ENCODE results near the gene CASKIN1.

GRCh38 chr16:2148714-2149629 lies 47.4 kb downstream of the CASKIN1 start:
- TF ChIP-seq, protein P1, sequence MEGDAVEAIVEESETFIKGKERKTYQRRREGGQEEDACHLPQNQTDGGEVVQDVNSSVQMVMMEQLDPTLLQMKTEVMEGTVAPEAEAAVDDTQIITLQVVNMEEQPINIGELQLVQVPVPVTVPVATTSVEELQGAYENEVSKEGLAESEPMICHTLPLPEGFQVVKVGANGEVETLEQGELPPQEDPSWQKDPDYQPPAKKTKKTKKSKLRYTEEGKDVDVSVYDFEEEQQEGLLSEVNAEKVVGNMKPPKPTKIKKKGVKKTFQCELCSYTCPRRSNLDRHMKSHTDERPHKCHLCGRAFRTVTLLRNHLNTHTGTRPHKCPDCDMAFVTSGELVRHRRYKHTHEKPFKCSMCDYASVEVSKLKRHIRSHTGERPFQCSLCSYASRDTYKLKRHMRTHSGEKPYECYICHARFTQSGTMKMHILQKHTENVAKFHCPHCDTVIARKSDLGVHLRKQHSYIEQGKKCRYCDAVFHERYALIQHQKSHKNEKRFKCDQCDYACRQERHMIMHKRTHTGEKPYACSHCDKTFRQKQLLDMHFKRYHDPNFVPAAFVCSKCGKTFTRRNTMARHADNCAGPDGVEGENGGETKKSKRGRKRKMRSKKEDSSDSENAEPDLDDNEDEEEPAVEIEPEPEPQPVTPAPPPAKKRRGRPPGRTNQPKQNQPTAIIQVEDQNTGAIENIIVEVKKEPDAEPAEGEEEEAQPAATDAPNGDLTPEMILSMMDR (optimal IDR thresholded peaks at IDR 0.05 in 1 of 3, IDR thresholded peaks at IDR 0.05 in 1 of 3, conservative IDR thresholded peaks at IDR 0.05 in 1 of 3; ENCODE audit: extremely low read depth in 1 of 3, insufficient read depth in 2 of 3, low read length in 3 of 3) = peak in 1 of 3 experiments; percentile 4
- no peak for TF ChIP-seq EZH2 (IDR thresholded peaks at IDR 0.05; ENCODE audit: low read length)

All from keratinocyte (primary cell).